Stimulated activated CD8-positive, alpha-beta memory T cell treated with anti-CD3 and anti-CD28 coated beads, Interleukin-2, amount 100 ng/mL, for 1 hour (primary cell): ENCODE data around the gene DHX30.
"Not testable (repeated sequence)": the region's sequence is repeated elsewhere in the genome, so short reads cannot be mapped to it uniquely, and the experiment has no call there.

Experiments
- DNase-seq, 2 donors: peaks; one replicate each; pipeline ENCODE4 v3.0.0-alpha.2; 2020; ENCODE audit warnings: low read depth in 2 of 2

DHX30 gene

DNA sequence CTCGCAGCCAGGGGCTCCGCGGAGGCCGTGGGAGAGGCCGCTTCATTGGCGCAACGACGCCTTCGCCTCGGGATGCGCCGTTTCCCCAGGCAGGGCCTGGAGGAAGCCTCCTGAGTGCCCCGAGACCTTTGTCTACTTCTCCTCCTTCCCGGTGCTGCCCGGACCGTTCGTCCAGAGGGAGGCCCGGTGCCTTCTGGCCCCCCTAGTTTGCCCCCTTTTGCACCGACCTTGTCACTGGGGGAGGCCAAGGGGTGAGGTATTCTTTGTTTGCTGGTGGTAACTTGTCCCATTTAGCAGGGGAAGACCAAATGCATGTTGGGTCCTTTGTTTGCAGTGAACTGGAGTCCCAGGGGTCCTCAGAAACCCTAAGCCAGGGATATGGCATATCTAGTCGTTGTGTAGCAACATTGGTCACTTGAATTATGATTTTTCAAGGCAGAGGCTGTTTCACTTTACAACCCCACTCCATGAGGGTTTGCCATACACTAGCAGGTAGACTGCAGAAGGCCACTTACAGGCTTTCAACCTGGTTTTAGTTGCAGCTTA, 615 bp downstream of the DHX30 start:
- no peak for DNase-seq

GRCh38 chr3:47804577-47804976, 1.6 kb downstream of the DHX30 start:
- DNase-seq: no peak

- DNase-seq: no peak
Observed at GRCh38 chr3:47813551-47814177, 10.7 kb downstream of the DHX30 start.

DNA sequence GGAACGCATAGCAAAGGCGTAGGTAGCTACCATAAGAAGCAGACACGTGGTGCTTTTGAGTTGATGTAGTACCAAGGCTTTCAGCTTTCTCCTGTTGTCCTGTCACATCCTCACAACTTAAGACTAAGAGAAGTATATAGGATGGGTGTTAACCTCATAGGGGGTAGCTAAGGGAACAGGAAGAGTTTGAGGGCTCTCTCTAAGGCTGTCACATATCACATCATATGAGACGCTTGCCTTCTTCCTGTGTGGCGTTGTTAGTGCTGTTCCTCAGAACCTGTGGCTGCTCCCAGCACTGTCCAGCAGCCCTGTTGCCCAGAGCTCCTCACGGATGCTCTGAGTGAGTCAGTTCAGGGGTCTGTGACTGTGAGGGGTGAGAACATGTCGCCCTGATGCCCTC, 14.7 kb downstream of the DHX30 start:
- DNase-seq: no peak

GRCh38 chr3:47824541-47825473, 21.9 kb downstream of the DHX30 start:
- DNase-seq: peak; percentile 50 to 62

GRCh38 chr3:47825590-47825989, 22.7 kb downstream of the DHX30 start:
- no peak for DNase-seq

GRCh38 chr3:47829482-47829881, 26.5 kb downstream of the DHX30 start:
- DNase-seq: not testable (repeated sequence)

- DNase-seq: no peak
Observed at GRCh38 chr3:47836986-47837385, 34.0 kb downstream of the DHX30 start.

DNA sequence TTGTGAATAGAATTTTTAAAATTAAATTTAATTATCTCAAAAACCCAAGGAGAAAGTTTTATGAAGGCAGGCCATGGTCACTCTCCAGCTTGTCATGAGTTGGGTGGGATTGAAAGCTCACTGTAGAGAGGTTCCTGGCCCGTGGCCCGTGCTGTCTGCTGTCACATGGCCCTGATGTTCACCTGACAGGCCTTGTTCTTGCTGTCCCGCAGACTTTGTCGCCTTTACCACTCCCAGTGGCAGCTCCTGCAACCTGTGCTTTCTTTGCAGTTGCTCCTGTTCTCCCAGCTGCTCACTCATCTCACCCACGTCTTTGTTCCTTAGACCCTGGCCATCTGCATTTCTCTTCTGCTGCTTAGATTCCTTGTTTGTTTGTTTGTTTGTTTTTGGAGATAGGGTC, 35.6 kb downstream of the DHX30 start:
- DNase-seq: no peak

DNA sequence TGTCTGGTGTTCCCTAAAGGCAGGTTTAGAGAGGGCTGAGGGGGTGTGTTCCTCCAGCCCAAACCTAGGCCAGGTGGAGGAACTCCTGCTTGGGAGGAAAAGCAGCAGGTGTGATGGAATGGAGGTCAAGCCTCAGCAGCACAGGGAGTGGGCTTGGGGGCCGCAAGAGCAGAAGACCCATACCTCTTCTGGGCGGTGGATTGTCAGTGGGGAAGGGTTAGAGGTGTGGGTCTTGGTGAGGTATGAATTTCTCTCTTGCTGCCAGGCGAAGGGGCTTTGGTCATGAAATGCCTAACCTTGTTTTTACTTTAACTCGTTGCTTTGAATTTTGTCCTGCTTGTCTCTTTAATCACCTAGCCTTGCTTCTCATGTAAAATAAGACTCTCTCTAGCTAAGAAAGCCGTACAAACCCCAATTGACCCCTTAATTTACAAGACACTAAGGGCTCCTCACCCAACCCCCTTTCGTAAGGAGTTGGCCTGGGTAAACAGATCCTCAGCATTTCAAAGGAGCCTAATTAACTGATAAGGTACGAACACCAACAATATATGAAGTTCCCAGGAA, 38.9 kb downstream of the DHX30 start:
- DNase-seq: no peak

GRCh38 chr3:47846186-47846879, 43.4 kb downstream of the DHX30 start:
- no peak for DNase-seq

- DNase-seq: no peak
Observed at GRCh38 chr3:47846880-47847248, 43.9 kb downstream of the DHX30 start.

GRCh38 chr3:47847260-47847659, 44.3 kb downstream of the DHX30 start:
- no peak for DNase-seq

GRCh38 chr3:47847801-47848518, 45.0 kb downstream of the DHX30 start:
- DNase-seq: no peak

DNA sequence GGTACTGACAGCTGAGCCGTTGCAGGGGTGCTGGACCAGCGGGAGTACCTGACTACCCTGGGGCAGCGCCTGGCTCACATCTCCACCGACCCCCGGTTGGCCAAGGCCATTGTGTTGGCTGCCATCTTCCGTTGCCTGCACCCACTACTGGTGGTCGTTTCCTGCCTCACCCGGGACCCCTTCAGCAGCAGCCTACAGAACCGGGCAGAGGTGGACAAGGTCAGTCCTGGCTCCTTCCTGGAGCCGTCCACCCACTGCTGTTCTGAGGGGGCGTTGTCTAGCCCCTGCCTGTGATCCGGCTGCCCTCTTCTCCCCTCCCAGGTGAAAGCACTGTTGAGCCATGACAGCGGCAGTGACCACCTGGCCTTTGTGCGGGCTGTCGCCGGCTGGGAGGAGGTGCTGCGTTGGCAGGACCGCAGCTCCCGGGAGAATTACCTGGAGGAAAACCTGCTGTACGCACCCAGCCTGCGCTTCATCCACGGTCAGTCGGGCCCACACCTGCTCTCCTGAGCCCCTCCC, 45.7 kb downstream of the DHX30 start:
- DNase-seq: no peak

GRCh38 chr3:47849186-47849698, 46.3 kb downstream of the DHX30 start:
- DNase-seq: no peak

DNA sequence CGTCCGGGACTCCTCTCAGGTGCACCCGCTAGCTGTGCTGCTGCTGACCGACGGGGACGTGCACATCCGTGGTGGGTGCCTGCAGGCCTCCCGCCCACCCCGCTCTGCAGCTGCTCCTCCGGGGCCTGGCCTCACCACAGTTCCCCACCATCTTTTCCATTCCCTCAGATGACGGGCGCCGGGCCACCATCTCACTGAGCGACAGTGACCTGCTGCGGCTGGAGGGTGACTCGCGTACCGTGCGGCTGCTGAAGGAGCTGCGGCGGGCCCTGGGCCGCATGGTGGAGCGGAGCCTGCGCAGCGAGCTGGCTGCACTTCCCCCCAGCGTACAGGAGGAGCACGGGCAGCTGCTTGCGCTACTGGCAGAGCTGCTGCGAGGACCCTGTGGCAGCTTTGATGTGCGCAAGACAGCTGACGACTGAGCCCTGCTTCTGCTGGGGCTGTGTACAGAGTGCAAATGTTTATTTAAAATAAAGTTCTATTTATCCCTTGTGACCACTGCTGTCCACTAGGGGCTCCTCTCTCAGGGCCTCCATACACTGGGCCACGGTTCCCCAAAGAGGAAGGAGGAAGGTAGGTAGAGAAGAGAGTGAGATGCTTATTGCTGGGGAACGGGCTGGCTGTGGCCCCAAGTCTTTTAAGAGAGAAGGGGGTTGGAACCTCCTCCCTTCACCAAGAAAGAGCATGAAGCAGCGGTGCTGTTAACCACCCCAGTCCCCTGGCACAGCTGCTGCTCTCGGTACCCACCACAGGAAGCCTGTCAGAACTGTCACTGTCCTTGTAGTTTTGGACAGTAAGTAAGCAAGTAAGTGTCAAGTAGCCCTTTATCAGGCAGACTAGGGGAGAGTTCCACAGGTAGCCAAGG, 47.0 kb downstream of the DHX30 start:
- no peak for DNase-seq

DNA sequence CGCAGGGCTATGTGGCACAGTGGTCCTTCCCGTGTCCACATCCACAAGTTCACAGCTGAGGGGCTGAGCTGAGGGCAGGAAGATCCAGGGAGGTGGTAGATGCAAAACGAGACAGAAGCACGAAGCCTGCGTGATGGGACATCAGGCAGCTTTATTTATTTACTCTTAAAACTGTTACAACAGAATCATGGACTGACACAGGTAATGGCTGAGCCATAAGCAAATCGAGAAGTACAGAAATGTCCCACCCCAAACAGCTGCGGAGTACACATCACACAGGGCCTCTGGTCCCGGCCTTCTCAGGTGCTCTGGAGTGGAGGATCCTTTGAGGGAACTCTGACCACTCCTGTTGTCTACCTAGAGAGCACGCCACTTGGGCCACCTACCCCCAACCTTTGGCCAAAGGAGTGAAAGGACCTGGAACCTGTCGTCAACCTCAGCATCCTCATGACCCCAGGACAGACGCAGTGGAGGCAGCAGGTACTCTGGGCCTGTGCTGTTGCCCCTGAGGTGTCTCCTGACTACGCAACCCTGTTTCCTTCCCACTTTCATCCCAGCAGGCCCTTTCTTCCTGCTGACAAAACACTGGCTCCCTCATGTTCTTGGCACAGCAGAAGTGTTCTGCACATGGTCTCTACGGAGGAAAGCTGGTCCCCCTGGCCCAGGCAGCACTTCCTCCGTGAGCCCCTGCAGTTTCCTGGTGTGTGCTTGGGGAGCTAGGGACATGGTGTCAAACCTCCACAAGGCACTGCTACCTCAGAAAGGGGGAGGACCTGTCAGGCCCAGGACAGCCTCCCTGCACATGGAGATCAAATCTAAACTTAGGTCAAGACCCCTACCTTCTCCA, 47.8 kb downstream of the DHX30 start:
- no peak for DNase-seq
